Measurements from ENCODE around the gene SPEF2.

Gene SPEF2

GRCh38 chr5:35617060-35617434, 616 bp upstream of the SPEF2 start:
- no peak for TF ChIP-seq CTCF (IDR thresholded peaks at IDR 0.05)

GRCh38 chr5:35618304-35618636, 607 bp downstream of the SPEF2 start:
- no peak for TF ChIP-seq CTCF (IDR thresholded peaks at IDR 0.05)

DNA sequence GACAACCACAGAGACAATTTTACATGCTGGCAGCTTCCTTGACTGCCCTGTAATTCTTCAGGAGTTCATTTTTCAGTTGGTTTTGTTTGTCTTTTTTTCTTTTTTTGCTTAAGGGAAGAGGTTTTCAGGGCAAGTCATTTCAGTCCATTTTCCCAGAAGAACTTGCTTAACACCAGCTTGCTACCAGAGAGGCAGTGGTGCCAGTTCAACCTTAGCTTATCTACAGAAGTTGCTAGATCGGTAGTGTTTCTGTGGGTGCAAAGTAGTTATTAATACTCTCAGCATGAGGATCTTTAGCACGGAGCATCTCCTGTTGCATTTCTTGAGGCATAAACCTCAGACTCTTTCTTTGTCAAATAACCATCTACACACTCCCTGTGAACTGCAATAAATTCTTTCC, 1.1 kb downstream of the SPEF2 start:
- TF ChIP-seq CTCF (IDR thresholded peaks at IDR 0.05) = no peak

DNA sequence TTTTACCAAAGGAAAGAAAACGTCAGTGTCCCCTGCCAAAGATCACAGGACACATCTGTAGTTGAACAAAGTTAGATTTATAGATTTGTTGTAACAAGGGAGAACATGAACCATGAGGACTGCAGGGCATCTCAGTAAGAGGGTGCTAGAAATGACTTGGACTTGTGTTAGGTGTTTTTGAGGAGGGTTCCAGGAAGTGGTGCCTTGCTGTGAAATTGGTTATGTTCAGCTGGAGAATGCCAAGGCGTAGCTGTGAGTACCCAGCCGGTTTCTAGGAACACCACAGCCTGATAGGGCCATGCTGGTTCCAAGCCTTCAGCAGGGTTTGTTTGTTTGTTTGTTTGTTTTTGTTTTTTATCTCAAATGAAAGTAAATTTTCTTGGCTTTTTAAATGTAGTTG, 5.3 kb downstream of the SPEF2 start:
- TF ChIP-seq CTCF (IDR thresholded peaks at IDR 0.05) = no peak

GRCh38 chr5:35623991-35624390, 6.3 kb downstream of the SPEF2 start:
- no peak for TF ChIP-seq CTCF (IDR thresholded peaks at IDR 0.05)

DNA sequence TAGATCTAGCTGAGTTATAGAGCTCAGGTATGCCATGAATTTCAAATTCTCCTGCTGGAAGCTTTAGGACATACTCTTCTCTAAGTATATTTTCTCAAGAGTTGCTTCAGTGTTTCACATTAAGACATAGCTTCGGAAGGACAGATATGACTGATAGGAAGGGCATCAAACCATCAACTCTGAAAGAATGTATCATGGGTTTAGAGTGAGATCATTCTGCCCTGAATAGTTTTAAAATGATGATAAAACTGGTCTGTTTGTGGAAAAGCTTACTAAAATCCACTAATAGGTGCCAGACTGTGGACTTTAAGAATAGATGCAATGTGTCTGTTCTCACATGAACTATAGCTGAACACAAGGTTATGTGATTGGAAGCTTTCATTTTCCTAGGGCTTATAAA, 8.4 kb downstream of the SPEF2 start:
- TF ChIP-seq CTCF (IDR thresholded peaks at IDR 0.05) = no peak

DNA sequence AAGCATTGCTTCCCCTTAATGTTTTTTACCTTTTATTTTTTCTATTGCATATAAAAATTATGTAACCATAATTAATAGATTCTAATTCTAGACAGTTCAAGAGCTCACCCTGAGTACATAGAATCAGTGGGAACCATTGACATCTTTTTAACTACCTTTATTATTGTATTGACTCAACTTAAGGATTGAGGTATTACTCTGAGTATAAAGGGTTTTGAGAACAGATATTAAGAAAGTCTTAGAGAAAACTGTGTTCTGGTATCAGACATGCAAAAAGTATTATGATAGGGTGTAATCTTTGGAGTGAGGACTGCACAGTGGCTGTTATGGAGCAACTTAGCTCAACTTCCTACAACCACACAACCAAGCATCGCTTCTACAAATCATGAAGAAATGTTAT, 8.9 kb downstream of the SPEF2 start:
- TF ChIP-seq CTCF (IDR thresholded peaks at IDR 0.05) = no peak

- TF ChIP-seq CTCF (IDR thresholded peaks at IDR 0.05) = no peak
Observed at GRCh38 chr5:35634326-35634725, 16.7 kb downstream of the SPEF2 start.
